ENCODE data around the gene COPS4.
A peak's percentile ranks its signal among the peaks of the same experiment; 100 is the strongest.
"Not testable (repeated sequence)": the region's sequence is repeated elsewhere in the genome, so short reads cannot be mapped to it uniquely, and the experiment has no call there.

The COPS4 gene

GRCh38 chr4:83034630-83035494, at the start of gene COPS4:
COPS4 (plus strand) TSS chr4:83035183; CDS start chr4:83035225, 42 bp downstream.
- Histone ChIP-seq H3K27ac (peak within 1 kb of the TSS; percentile 73 to 95 (median 89)), H3K4me3 (peak within 1 kb of the TSS; percentile 63 to 84 (median 72))

GRCh38 chr4:82987519-82987918, 47.5 kb upstream of the COPS4 start:
- H3K4me3 ChIP-seq, H3K27ac ChIP-seq: not testable (repeated sequence)

GRCh38 chr4:82988323-82988832, 46.6 kb upstream of the COPS4 start:
- H3K27ac ChIP-seq, result peak overlapping the region in 1 of 21 experiments; percentile 29
- H3K4me3 ChIP-seq, result no peak overlapping the region

- H3K27ac ChIP-seq, result peak overlapping the region in 3 of 21 experiments; percentile 20 to 51 (median 34)
- H3K4me3 ChIP-seq, result no peak overlapping the region
Observed at GRCh38 chr4:82989575-82990429, 45.2 kb upstream of the COPS4 start.

DNA sequence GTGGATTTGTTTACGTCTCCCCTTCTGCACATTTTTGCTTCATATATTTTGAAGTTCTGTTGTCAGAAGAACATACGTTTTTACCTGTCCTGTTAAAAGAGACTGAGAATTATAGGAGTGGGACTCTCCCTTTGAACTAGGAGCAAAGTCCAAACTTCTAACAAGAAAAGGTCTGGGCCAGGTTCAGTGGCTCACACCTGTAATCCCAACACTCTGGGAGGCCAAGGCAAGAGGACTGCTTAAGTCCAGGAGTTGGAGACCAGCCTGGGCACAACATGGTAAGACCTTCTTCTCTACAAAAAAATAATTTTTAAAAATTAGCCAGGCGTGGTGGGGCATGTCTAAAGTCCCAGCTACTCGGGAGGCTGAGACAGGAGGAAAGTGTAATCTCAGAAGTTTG, 40.1 kb upstream of the COPS4 start:
- H3K4me3 ChIP-seq, result no peak overlapping the region
- H3K27ac ChIP-seq, result no peak overlapping the region

DNA sequence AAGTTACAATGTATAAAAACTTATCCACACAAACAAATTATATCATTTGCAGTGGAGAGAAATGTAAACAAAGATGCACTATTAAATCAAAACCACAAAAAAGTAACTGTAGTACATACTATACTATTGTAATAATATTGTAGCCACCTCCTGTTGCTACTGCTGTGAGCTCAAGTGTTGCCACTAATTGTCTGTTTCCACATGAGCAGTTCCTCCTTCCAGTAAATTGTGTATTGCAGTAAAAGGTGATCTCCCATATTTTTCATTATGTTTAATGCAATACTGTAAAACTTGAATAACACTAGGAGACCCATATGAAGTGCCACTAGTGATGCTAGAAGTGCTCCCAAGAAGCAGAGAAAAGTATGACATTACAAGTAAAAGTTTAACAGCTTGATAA, 36.1 kb upstream of the COPS4 start:
- H3K4me3 ChIP-seq, result no peak overlapping the region
- no peak overlapping the region for H3K27ac ChIP-seq

- Histone ChIP-seq H3K4me3 (no peak overlapping the region), H3K27ac (no peak overlapping the region)
Observed at GRCh38 chr4:83002329-83002728, 32.7 kb upstream of the COPS4 start.

DNA sequence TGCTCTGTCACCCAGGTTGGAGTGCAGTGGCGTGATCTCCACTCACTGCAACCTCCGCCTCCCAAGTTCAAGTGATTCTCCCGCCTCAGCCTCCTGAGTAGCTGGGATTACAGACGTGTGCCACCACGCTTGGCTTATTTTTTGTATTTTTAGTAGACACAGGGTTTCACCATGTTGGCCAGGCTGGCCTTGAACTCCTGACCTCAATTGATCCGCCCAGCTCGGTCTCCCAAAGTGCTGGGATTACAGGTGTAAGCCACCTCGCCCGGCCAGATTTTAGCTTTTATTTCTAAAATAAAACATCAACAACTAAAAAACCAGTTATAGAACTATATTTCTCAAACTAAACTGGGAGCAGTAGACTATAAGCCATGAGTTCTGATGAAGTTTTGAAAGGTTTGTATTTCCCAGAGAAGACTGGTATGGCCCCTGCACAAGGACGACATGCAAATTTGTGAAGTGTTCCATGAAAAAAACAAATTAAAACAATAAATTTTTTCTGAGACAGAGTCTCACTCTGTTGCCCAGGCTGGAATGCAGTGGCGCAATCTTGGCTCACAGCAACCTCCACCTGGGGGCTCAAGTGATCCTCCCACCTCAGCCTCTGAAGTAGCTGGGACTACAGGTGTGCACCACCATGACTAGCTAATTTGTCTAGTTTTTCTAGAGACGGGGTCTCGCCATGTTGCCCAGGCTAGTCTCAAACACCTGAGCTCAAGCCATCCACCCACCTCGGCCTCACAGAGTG, 31.8 kb upstream of the COPS4 start:
- not testable (repeated sequence) for H3K4me3 ChIP-seq

GRCh38 chr4:83009529-83009928, 25.5 kb upstream of the COPS4 start:
- Histone ChIP-seq H3K27ac (peak overlapping the region in 16 of 21 experiments; percentile 74 to 95 (median 90)), H3K4me3 (peak overlapping the region; percentile 57 to 91 (median 77))

More for the DNA sequence above, 31.8 kb upstream of the COPS4 start:
- not testable (repeated sequence) for H3K27ac ChIP-seq

GRCh38 chr4:83010111-83010521, 24.9 kb upstream of the COPS4 start:
- Histone ChIP-seq H3K27ac (peak overlapping the region; percentile 31 to 95 (median 88)), H3K4me3 (peak overlapping the region; percentile 57 to 91 (median 77))

DNA sequence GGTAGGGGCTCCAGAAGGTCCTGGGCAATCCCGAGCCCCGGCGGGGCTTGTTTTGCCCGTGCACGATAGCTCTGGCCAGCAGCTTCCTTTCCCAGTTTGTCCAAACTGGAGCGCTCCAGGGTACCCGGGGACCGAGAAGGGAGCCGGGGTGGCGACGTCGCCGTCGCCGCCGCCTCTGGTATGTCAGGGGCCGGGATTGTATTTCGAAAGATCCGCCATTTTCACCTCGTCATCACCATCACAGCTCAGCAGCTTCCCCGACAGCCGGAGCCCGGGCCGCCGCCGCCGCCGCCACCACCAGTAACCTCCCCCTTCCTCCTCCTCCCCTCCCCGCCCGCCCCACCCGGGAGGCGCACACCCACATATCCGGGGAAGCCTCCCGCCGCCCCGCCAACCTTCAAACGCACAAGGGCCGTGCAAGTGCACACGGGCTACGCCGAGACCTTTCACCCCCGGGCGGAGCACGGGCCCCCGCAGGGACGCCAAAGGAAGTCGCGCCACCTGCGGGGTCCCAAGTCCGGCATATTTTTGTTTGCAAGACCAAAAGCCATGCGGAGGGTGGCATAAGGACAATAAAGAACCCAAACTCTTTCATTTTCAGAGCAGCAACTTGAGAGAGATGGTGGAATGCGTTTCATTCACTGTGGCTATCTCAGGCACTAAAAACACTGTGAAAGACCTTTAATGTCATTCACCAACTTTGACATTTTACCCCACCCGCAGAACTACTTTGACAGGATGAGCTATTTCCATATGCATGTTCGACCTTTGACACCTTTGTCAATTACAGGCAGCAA, 24.3 kb upstream of the COPS4 start, which contains the start of gene LIN54:
TSS of gene LIN54 (minus strand) at position 302 of the 797 bp plus-strand sequence. CDS start 25,979 bp downstream, outside the sequence.
- H3K27ac ChIP-seq, result peak within 1 kb of the TSS; percentile 31 to 95 (median 90)
- H3K4me3 ChIP-seq, result peak within 1 kb of the TSS; percentile 57 to 97 (median 88)

GRCh38 chr4:83011689-83012199, 23.2 kb upstream of the COPS4 start:
- Histone ChIP-seq H3K27ac (peak overlapping the region in 17 of 21 experiments; percentile 68 to 95 (median 84)), H3K4me3 (peak overlapping the region; percentile 74 to 97 (median 88))

- Histone ChIP-seq H3K27ac (peak overlapping the region; percentile 35 to 95 (median 82)), H3K4me3 (peak overlapping the region; percentile 74 to 97 (median 88))
Observed at GRCh38 chr4:83012200-83012686, 22.7 kb upstream of the COPS4 start.

DNA sequence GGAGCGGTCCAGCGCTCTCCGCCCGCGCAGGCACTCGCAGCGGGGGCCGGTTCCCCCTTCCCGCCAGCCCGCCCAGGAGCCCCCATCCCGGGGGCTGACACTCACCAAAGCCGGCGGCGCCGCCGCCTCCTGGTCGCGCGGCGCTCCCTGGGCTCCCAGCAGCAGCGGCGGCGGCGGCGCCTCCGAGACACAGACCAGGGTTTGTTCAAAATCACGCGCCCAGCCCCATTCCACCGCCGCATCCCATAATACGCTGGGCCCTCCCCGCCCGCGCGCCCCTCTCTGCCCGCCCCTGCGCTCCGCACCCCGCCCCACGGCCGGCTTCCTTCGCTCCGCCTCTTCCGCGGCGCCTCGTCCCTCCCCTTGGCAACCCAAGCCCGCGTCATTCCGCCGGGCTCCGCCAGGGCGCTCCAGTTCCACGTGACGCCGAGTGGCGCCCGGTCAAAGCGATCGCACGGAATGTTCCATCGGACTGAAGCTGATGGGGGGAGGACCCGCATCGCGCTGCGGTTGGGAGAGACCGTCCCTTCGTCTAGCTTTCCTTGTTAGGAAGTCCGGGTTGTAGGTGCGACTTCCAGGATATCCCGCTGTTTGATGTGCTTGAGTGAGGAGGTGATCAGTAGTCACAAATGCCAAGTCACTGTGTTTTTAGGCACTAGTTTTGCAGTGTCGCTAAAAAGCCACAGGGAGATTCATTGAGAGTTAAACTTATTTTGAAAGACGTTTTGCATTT, 22.1 kb upstream of the COPS4 start:
- H3K27ac ChIP-seq, result peak overlapping the region; percentile 35 to 95 (median 83)
- H3K4me3 ChIP-seq, result peak overlapping the region; percentile 74 to 97 (median 88)

GRCh38 chr4:83013420-83013867, 21.5 kb upstream of the COPS4 start:
- H3K4me3 ChIP-seq, result peak overlapping the region; percentile 74 to 97 (median 88)

DNA sequence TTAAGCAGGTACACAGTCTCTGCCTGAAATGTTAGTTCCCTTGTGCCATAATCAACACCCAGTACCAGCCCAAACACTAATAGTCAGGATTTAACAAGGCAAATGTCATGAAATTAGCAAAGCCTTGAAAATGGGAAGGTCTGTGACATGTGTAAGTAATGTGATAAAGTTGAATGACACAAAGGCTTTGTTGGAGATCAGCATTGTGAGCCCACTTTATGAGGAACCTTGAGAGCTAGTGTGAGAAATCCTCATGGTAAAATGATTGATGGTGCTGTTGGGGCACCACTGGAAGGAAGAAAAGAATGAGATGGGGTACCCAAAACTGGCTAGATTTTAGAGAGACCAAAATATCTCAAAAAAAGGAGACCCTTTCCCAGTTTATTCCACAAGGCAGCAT, 21.1 kb upstream of the COPS4 start:
- peak overlapping the region in 5 of 7 experiments; percentile 74 to 96 (median 88) for H3K4me3 ChIP-seq
- H3K27ac ChIP-seq, result peak overlapping the region in 13 of 21 experiments; percentile 24 to 85 (median 77)

More at GRCh38 chr4:83013420-83013867, 21.5 kb upstream of the COPS4 start:
- peak overlapping the region in 20 of 21 experiments; percentile 24 to 85 (median 77) for H3K27ac ChIP-seq
